GM19395 (cell line): ENCODE data around the gene KRTCAP3.

Experiments used
- ATAC-seq: cut with Tn5 transposase; IDR thresholded peaks from one replicate; pipeline ENCODE4 v1.9.1; 2021; ENCODE audit warnings: mild to moderate bottlenecking, moderate library complexity; ENCODE audit not compliant: unreplicated experiment

KRTCAP3 gene

DNA sequence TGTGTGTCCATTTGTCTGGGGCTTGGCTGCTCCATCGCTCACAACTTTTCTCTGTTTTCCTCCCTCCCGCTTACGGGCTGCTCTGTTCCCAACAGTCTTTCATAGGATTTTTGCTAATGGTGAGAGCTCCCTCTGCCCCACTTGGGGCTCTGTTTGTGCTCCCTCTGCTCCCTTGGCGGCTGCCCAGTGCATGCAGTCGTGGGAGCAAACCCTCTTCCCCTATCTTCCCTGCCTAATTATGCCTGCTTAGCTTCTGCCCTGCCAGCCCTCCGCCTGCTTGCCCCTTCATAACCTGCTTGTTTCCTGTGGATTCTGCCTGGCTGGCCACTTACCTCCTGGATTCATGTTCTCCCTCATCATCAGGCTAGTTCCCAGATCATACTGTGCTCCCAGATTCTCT lies 6.6 kb upstream of the KRTCAP3 start:
- ATAC-seq: no peak

DNA sequence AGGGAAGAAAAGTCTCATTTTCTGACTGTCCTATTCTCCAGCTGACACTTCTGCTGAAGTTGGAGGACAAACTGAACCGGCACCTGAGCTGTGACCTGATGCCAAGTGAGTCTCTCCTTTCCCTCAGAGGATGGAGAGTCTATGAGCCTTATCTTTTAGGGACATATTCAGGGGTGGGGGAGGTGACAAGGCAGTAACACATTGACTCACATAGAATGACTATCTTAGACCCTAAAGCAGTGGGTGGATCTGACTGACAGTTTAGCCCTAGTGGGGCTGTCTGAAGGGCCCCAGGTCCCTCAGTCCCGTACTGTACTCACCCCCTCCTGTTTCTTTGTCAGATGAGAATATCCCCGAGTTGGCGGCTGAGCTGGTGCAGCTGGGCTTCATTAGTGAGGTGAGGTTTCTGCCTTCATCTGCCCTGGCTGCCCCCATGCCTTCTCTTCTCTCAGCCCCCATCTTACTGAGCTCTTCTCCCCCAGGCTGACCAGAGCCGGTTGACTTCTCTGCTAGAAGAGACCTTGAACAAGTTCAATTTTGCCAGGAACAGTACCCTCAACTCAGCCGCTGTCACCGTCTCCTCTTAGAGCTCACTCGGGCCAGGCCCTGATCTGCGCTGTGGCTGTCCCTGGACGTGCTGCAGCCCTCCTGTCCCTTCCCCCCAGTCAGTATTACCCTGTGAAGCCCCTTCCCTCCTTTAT lies 805 bp upstream of the KRTCAP3 start:
- no peak for ATAC-seq

DNA sequence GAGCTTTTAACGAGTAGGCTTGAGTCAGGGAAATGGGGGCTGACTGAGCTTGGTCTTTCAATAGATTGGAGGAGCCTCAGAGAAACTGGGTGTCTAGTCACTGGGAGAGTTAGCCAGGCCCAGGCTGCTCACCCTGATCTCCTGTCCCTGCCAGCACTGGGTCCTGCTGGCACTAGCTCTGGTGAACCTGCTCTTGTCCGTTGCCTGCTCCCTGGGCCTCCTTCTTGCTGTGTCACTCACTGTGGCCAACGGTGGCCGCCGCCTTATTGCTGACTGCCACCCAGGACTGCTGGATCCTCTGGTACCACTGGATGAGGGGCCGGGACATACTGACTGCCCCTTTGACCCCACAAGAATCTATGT lies 720 bp downstream of the KRTCAP3 start:
- no peak for ATAC-seq

DNA sequence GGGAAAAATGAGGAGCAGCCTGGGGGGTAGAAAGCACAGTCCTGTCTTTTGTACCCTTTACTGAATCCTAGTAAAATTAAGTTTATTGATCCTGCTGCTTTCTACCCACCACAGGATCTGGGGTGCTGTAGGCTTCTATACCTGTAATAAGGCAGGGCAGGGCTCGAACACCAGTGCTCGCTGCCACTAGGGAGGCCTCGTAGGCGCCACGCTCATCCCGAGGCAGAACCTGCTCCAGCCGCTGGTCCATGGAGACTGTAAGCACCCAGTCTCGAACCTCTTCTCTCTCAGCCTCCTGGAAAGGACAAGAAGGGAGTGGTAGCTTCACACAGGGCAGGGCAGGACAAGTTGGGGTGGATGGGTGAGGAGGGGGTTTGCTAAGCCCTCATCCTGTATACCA lies 3.0 kb downstream of the KRTCAP3 start:
- ATAC-seq: no peak

DNA sequence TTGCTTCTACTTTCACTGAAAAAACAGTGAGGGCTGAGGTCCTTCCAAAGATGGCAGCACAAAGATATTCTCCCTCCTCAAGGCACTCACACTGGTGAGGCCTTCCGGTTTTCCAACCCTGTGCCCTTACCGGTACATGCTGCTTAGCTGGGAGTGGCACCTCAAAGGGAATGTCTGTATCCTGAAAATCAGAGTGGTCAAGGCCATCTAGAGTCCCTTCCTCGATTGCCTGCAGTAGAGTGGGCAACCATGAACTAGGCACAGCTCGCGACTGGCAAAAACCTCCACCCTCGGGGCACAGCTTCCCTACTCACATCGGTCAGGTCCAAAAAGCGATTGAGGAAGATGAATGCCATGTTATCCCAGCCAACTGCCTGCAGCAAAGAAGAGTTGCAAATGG lies 3.4 kb downstream of the KRTCAP3 start:
- ATAC-seq: no peak

DNA sequence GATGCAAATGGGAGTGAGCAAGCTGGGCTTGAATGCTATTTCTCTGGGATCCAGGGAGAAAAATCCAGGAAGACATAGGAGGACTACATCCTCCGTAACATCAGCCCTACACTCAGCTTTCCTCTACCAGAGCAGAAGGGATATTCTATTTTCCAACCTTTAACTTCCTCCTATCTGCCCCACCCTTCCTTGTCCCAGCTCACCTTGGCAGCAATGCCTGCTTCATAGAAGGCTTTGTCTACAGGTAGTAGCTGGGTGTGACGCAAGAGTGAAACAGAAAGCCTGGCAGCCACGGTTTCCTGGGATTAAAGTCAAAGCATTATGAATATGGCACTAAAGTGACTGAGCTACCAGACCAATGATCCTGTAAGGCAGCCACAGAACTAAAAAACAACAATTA lies 3.9 kb downstream of the KRTCAP3 start:
- no peak for ATAC-seq

DNA sequence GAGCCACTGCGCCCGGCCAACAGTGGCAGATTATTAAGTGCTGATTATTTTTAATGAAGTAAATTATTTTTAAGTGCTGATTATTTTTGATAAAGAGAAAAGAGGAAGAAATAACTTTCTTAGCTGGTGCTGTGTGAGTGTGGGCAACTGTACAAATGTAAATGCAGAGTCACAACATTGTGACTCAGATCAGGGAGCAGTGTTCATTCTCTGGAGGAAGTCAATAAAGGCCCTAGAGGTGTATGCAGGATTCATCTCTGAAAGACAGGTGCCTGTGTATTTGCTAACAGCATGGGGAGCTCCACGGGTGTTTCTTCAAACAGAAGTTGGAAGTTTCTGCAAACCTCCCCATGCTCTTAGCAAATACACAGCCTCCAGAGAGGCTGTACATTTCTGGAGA lies 6.2 kb downstream of the KRTCAP3 start:
- ATAC-seq: no peak

DNA sequence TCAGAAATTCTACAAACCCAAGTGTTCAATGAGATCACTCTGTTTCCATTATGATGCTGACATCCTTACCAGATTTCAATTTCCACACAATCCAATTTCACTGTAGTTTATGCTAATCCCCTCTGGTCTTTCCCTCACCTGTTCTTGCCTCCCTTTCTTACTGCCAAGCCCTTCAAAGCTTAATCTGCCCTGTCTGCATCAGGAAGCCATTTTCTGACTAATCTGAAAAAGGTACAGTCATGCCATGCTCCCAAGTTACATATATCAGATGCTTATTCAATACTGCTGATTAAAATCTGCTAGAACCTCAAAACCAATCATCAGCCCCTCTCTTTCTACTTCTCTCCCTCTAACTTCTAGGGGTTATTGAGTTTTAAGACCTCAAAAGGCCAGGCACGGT lies 8.9 kb downstream of the KRTCAP3 start:
- no peak for ATAC-seq

DNA sequence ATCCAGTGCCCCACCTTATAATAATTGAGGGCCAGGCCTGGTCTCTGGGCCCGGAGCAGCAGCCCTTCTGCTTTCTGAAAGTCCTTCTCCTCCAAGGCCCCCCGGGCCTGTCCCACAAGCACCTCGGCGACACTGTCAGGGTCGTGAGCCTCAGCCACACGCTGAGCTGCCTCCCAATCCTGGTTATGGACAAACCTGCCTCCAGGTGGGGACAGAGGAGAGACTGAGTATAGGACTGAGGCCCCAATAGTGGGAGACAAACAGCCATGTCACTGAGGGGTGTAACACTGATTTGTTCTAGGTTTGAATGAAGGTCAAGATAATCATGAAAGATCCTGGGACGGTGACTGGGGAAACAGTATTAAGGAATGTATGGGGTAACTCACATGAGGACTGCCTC lies 11.8 kb downstream of the KRTCAP3 start:
- ATAC-seq: no peak

DNA sequence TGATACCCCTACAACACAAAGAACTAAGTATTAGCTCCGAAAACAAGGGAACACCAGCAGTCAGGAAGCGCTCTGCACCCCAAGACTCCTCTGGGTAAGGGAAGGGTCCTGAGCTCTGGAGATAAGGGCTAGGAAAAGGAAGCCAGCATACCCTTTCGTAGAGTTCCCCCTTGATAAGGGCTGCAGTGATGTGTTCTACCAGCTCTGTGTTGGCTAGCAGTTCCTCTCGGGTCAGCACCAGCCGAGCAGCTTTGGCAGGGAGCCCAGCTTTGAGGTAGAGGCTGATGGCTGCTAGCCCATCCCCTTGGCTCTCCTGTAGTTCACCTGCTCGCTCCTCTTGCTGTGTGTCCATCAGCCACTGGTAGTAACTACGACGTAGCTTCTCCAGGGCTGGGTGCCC lies 18.9 kb downstream of the KRTCAP3 start:
- ATAC-seq: no peak

DNA sequence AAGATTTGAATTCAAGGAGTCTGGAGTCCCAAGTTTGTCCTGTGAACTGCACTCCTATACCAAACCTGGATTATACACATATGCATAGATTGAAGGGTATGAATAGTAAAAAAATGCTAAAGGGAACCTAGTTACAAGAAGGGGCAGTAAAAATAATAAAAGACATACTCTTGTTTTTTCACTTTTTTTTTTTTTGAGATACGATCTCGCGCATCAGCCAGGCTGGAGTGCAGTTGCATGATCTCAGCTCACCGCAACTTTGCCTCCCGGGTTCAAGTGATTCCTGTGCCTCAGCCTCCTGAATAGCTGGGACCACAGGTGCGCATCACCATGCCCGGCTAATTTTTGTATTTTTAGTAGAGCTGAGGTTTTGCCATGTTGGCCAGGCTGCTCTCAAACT lies 22.3 kb downstream of the KRTCAP3 start:
- no peak for ATAC-seq

DNA sequence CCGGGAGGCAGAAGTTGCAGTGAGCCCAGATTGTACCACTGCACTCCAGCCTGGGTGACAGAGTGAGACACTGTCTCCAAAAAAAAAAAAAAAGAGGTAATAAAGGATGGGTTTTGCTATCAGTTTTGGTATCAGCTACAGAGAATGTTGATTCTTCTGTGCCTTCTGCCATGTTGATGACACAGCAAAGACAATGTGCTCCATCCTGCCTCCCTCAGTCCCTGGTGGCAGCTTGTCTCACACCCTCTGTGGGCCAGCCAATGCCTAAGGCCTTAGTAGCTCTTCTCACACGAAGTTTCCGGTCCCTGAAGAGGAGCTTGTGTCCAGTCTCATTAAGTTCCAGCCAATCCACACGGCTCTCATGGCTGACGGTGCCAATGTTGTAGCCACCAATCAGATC lies 29.8 kb downstream of the KRTCAP3 start:
- no peak for ATAC-seq

DNA sequence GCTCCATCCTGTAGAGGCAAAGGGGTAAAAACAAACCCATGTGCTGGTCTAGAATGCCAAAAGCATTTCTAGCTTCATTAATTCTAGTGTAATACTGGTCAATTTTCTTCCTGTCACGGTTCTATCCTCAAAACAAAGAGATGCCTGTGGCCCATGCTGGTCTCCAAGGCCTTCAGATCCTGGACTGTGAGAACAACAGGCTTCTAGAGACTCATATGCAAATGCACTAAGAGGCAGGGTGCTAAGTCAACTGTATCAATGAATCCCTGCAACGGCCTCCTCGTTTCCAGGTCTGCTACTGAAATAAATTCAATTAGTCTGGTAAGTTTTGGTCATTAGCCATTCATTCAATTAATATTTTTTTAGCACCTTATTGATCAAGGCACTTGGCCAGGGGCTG lies 43.3 kb downstream of the KRTCAP3 start:
- no peak for ATAC-seq

DNA sequence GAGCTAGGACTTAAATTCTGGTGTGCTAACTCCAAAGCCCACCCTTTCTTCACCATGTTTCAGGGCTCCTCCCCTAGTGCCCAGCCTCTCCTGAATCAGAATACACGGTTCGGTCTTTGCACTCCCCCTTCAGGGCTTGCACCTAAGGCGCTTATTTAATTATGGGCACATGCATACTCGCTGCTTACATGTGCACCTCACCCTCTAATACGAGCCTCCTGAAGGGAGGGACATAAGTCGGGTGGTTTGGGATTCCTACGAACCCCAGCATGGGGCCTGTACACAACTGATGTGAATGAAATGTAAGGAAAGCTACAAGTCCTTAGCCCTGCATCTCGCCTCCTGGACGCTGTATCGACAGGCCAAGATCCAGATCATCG lies 46.9 kb downstream of the KRTCAP3 start:
- ATAC-seq: peak; percentile 15

DNA sequence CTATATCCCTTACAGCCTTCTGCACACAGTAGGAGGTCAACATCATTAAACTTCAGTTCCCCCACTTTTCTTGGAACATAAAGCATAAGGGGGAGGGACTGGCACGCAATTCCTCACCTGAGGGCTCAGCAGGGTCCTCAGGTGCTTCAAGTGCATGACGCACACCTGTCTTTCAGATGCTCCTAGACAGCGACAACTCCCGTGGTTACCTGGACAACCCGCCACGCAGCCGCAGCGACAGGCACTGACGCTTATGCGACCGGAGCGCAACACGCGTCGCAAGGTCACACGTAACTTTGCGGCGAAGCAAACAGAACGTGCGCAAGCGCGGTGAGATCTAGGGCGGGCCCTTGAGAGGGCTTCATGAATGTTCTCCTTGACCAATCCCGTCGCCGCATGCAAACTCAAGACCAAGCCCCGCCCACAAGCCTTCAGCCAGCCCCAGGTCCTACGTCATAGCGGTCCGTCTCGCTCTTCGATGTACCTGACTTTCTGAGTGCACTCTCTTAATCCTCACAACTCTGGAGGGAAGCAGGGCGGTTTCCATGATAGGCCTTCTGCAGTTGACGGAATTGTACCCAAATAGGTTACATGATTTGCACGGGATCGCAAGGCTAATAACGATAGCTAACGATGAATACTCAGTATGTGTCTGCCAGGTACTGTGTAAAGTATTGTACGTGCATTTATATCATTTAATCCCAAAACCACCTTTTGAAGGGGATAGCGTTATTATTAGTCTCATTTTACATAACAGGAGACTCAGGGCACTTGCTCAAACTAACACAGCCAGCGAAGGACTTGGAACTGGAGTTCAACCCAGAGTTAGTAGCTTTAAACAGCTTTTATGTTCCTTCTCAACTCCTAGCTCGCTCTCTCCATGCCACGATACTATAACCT lies 47.6 kb downstream of the KRTCAP3 start, which contains the start of gene IFT172:
TSS of gene IFT172 (minus strand) at position 246 of the 900 bp plus-strand sequence. CDS start at position 156, 90 bp downstream.
- peak; percentile 98 for ATAC-seq

DNA sequence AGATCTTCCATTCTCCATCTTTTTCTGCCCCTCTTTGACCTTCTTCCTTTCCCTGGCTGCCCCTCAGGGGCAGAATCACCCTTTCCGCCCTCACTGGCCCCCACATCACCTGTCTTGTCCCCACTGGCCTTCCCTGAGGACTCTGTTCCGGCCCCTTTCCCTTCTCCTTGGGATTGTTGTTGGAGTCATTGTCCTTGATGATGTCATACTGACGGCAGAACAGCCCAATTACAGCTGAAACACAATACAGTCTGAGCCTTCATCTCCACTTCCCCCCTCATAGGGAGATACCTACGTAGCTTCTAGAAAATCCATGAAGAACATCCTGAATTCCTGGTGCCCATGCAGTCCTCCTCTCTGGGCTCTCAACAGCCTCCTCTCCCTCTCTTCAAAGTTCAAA lies 50.4 kb downstream of the KRTCAP3 start:
- ATAC-seq: no peak

DNA sequence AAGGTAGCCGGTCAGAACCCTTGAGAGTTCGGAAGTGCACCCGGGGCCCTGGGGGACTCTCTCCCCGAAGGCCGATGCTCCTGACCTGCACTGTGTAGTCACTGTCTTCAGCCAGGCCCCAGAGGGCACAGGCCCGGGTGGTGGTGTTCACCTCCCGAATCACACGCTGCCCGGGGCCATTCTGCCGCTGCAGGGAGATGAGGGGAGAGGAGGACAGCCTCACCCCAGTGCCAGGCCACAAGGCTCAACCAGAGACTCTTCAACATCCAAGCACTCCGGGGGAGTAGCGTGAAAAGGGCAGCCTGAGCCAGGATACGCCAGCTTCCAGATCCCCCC lies 51.7 kb downstream of the KRTCAP3 start:
- ATAC-seq: no peak
